GM18870 (cell line): Measurements from ENCODE around the gene OTUD5.

Experiments
- ATAC-seq: cut with Tn5 transposase; IDR thresholded peaks from one replicate; pipeline ENCODE4 v1.9.1; 2021; ENCODE audit warnings: moderate library complexity; ENCODE audit not compliant: unreplicated experiment

The OTUD5 gene

DNA sequence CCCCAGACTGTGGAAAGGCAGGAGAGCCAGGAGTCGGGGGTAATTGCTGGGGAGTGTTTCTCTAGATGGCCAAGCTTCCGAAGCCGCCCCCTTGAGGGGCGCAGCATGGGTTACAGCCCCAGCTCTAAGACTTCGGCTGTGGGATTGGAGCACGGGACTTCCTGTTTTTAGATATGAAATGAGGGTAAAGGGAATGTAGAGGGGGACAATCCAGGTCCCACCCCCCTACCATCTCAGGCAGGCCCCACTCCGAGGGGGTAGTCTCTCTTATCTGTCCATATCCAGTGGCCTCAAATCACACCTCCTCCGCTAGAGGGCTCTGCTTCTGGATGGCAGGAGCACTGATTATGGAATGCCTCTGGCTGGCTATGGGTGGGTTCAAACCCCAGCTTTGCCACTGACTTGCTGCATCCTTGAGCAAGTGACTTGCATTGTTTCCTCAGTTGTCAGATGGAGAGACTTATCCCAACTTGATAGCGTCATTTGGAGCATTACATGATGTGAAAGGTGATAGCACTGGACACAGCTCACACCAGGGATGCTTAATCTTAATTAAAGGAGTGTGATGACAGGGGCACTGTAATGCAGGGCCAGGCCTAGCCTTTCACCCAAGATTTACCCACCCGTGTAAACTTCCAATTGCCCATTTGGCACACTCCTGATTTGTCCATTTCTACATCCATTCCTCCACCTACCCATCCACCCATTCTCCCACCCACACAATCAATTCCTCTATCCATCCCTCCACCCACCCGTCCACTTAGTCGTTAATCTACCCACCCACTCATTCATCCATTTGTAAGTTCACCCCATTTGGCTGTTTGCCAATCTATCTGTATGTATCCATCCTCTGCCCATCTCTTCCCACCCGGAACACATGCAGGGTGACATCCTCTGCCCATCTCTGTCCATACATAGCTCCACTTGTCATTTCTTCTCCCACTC lies 15.1 kb upstream of the OTUD5 start:
- no peak for ATAC-seq

DNA sequence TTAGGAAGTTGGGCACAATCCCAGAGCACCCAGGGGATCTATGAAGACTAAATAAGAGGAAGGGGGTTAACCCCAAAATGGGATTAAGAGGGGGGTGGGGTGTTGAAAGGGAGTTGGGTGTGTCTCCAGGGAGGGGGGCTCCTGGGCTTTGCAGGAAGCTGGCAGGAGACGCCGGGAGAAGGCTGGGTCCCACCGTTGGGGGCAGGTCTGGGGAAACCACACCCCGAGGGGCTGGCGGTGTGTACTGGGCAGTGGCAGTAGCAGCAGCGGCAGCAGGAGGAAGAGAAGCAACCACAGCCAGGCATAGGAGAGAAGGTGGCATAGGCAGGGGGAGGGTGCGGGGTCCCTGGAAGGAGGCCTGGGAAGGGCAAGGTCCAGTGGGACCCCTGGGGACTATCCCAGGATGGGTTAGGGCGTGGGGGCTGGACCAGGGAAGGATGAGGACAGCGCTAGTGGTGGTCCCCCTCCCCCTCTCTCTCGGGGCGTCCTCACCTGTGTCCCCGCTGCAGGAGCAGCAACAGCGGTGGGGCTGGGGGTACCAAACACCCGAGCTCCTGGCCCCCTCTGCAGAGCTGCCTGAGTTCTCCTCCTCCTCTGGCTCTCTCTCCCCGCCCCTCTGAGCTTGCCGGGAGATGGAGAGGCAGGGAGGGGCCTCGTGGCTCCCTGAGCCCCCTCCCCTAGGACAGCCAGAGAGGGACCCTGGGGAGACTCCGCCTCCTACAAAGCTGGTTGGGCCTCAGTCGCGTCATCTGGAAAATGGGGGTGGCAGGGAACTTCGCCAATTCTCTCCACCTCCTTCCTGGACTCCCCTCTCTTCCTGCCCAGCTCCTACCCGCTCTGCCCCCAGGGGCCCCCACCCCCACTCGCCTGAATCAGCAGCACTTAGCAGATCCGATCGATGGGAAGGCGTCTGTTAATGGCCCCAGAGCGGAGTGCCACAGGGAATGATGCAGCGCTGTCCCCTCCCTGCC lies 14.1 kb upstream of the OTUD5 start, which contains the start of gene KCND1:
TSS of gene KCND1 (minus strand) at position 596 of the 971 bp plus-strand sequence. CDS start 1,573 bp downstream, outside the sequence.
- no peak for ATAC-seq

DNA sequence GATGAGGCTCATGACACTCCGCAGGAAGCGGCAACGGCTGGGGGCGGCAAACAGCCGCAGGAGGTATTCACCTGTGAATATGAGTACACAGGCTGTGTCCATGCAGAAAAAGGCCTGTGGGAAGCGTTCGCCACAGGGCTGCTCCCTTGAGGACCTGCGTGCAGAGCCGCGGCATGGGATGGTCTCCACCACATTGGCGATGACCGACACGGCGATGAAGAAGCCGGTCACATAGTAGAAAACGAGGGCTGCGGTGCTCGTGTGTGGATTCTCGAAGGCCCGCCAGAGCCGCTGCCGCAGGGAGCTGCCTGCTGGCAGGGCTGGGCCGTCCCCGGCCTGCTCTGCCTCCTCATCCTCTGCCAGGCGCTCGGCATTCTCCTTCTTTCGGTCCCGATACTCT lies 12.1 kb upstream of the OTUD5 start:
- ATAC-seq = no peak

DNA sequence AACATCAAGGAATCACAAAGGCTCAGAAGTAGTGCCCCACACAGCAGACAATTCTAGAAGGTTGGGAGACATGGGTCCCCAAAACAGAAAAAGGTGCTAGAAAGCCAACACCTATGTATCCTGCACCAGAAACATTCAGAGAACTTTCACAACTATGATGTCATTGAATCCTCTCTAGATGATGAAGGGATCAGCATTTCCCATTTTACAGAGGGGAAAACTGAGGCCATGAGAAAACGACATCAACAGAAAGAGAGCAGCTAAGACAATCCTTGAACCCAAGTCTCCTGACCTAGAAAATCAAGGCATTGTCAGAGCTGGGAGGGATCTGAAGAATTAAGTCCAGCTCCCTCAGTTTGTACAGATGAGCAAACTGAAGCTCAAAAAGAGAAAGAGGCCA lies 11.0 kb upstream of the OTUD5 start:
- no peak for ATAC-seq

DNA sequence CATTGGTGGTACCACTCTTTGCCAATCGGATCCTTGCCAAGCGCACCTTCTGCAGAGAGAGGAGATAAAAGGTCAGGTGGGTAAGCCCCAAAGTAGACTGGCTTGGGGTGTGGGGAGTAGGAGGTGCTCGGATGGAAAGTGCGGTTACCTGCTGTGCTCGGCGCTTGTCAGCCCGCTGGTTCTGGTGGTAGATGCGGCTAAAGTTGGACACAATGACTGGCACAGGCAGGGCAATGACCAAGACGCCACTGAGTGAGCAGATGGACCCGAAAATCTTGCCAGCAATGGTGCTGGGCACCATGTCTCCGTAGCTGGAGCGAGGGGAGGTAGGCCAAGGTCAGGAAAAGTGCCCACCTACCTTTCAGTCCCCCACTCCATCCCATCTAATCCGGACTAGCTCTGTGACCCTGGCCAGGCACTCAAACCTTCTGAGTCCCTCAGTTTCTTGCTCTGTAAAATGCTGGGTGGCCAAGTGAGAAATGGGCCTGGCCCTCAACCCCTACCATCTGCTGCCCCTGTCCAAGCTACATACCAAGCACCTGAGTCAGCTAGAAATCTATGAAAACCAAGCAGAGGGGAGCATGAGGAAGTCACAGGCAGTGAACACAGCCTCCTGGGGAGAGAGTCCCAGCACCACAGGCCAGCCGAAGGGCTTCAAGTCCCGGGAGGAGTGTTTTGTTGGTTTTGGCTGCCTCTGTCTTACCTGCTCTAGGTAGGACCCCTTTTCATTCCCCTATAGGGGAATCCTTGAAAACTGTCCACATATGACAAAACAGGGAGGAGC lies 9.6 kb upstream of the OTUD5 start:
- no peak for ATAC-seq

DNA sequence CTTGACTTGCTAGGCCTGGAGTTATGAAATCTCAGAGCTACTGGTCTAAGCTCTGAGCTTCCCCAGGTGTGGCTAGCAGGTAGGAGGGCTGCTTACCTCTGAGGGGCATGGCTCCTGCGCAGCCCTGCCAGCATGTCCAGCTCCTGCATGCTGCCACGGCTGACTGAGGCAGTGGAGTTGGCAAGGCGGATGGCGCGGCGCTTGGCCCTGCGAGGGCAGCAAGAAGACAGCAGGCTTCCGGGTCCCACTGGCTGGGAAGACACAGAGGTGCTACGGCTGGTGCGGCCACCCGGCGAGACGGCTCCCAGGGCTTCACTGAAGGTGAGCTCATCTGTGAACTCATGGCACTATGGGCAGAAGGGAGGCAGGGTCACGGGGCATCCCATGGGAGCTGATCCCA lies 8.6 kb upstream of the OTUD5 start:
- no peak for ATAC-seq

DNA sequence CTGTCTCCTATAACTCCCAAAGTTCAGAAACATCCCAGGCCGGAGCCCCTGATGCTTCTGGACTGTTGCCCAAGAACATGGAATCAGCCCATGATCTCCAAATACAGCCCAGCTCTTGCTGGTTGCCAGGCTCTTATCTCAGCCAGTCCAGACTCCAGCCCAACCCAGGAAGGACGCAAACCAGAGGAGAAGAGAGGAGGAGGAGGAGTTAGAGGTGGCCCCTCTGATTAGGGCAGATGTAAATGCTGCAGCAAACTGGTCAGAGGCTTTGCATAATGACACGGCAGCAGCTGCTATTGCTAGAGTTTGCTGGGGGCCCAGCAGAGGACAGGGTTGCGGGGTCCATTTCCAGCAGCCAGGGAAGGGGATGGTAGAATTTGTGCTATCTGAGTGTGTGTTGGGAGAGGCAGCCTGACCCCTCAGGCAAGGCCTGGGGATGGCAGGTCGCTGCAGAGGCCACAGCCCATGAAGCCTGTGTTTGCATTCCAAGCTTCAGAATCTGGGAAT lies 4.2 kb upstream of the OTUD5 start:
- ATAC-seq = no peak

DNA sequence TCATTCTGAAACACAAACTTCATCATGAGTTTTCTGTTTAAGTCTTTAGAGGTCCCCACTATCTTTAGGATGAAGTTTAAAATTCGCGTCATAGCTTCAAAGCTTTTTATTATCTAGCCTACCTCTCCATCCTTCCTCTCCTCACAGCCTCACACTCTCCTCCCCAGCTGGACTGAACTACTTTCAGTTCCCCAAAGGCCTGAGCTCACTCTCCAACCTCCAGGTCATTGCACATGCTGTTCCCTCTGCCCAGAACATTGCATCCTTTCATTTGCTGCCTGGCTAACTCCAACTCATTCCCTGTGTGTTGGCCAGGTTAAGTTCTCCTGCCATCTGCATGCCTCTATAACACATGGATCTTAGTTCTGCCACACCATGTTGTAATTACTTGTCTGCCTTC lies 2.9 kb upstream of the OTUD5 start:
- no peak for ATAC-seq

DNA sequence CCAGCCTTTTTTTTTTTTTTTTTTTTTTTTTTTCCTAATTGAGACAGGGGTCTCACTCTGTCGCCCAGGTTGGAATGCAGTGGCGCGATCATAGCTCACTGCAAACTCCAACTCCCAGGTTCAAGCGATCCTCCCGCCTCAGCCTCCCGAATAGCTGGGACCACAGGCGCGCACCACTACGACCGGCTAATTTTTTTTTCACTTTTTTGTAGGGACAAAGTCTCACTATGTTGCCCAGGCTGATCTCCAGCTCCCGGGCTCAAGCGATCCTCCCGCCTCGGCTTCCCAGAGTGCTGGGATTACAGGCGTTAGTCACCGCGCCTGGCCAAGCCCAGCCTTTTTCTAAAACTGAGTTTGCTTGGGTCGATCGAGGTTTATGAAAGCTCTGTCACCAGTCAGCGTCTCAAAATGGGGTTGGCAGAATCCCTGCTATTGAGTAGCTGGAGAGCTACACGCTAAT lies 1.3 kb upstream of the OTUD5 start:
- ATAC-seq = no peak

DNA sequence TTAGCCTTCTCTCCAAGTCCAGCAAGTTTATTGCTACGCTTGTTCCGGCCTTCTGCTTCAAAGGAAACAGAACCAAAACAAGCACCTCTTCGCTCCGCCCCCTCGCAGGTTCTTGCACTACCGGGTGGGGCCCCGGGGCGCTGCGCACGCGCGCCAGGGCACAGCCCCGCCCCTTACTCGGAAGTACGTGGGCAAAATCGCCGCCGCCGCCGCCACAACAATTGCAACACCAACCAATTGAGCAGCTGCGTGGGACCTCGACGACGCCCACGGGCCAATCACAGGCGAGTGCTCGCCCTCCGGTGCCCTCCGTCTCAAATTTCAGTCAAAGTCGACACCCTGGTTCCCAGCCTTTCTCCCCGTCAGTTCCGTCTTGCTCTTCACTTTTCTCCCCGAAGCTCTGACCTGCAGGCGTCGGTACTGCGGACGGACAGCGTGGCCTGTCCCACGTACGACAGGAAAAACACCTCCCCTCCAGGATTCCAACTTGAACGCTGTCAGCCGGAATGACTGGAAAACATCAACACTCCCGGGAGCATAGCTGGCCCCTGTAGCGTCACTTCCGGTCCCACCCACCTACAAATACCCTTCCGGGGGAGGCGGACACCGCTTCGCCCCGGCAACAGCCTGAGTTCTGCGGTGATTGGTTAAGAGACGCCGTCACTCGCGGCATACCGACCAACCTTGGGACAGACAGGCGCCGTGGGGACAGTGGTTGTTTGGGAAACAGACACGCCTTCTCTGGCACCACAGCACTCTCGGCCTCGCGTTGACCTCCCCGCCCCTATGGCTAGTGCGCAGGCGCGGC lies 624 bp upstream of the OTUD5 start:
- peak; percentile 88 for ATAC-seq

DNA sequence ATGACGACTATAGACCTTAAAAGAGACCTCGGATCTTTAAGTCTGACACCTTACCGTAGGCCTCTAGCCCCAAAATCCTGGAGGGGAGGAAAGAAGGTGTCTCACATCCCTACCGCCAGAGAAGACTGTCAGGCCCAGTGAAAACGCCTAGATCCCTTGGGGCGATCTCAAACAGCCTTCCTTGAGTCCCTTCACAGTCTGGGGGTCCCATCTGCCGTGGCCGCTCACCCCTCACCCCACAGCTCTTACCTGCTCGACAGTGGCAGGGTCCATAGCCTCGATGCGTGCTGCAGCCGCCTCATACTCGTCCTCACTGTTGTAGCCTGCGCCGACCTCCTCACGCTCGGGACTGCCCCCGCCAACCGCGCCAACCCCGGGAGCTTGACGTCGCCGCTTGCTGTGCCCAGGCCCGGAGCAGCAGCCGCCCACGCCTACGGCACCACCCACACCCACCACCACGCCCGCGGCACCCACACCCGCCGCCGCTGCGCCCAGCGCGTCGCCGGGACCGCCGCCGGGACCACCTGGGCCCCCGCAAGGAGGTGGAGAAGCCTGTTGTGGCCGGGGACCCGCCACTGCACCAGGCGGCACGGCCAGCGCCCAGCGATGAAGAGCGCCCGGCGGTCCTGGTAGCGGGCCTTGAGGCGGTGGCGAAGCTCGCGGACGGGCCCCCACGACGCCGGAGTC lies 536 bp downstream of the OTUD5 start:
- ATAC-seq = no peak

DNA sequence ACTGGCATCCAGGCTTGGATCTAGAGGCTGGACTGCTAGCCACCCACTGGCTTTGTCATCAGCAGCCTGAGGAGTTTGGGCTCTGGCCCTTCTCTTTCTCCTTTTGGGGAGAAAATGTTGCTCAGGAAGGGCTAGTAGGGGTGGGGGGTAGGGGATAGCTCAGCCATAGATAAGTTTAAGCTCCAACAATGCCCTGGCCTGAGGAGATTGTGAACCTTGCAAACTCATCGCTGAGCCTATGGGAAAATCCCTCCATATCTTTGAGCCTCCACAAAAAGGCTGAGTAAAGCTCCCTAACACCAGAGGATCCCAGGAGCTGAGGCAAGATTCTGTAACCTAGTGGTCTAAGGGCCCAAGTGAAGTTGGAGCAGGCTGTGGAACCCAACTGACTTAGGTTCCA lies 8.8 kb downstream of the OTUD5 start:
- ATAC-seq = no peak

DNA sequence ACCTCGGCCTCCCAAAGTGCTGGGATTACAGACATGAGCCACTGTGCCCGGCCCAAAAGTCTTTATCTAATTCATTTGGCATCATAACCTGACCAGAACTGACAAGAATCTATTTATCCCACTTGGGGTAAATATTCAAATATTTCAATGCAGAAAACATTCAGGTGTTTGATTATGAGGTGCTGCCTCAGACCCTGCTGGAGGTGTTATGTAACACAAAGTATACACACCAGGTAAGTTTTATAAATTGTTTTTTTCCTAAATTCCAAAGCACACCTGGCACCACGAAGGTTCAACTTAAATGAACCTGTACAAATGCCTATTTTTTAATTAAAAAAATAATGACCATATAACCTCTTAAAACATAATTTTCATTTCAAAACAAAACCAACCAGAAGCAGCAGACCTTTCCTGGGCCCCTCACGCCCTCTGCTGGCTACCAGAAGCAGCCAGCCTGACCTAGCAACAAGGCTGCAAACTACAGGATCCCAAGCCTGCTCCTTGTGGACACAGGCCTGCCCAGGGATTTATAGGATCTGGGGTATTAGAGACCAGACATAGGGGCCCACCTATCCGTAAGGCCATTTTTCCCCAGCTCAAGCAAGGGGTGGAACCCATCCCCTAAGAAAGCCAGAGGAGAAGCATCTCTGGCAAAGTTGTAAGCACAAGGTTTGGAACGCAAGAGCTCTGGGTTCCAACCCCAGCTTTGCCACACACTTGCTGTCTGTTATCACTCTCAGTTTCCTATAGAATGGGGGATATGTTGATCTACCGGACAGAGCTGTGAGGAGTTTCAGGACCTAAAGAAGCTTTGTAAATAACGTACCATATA lies 11.7 kb downstream of the OTUD5 start:
- no peak for ATAC-seq

DNA sequence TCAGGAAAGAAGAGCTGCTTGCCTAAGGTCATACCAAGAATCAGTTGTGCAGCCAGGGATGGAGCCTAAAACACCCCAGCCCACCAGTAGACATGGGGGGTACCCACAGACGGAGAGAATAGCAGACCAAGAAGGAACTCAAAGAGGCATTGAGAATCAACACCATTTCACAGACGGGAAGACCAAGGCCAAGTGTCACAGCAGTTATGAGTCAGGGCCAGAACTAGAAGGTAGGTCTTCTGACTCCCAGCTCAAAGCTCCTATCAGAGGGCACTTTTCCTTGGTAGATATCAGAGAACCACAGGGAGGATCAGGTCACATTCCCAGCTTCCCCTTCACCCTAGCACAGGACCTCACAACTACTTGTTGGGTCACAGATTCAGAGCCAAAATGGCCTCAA lies 14.5 kb downstream of the OTUD5 start:
- no peak for ATAC-seq

DNA sequence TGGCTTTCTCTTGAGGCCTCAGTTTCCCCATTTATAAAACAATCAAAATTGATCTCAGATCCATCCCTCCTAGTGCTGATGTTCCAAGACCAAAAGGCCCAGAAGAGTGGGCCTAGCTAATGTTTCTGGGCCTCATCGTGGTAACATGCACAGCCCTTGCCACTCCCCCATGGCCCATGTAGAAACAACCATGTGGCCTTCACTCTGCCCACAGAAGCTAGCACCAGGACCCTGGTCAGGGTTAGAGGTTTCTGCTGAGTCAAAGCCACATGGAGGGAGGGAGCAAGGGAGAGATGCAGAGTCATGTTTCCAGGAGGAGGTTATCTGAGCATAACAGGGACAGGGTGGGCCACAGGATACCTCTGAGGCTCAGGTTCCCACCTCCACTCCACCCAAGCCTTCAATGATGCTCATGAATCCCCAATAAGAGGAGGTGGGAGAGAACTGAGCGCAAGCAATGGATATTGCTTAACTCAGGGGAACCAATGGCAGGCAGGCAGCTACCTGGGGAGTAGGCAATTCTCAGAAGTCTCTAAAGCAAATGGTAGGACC lies 16.9 kb downstream of the OTUD5 start:
- ATAC-seq = no peak

DNA sequence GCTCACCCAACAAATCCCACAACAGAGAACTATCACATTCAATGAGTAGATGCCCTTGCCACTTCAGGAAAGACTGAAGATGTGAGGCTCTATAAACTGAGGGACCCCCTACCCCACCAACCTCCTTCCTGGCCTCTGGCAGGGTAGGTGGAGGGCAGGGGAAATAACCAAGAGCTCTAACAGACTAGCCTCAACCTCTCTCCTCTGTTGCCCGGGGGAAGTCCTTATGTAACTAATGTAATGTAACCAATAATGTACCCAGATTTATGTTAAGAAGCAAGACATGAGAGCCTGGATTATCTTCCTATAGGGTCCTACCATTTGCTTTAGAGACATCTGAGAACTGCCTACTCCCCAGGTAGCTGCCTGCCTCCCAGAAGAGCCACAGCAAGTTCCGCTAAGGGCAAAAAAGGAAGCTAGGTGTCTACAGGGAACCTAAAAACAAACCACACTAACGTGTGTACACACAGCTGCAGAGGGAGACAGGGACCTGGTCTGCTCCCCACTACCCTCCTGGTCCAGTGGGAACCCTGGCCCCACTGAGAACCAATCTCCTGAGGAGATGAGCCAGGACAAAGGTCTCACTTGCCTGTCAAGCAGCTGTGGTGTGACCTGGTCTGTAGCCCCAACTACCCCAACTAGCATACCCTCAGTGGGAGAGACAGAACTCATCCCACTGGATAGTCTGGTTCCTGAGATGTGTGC lies 17.7 kb downstream of the OTUD5 start:
- ATAC-seq = no peak

DNA sequence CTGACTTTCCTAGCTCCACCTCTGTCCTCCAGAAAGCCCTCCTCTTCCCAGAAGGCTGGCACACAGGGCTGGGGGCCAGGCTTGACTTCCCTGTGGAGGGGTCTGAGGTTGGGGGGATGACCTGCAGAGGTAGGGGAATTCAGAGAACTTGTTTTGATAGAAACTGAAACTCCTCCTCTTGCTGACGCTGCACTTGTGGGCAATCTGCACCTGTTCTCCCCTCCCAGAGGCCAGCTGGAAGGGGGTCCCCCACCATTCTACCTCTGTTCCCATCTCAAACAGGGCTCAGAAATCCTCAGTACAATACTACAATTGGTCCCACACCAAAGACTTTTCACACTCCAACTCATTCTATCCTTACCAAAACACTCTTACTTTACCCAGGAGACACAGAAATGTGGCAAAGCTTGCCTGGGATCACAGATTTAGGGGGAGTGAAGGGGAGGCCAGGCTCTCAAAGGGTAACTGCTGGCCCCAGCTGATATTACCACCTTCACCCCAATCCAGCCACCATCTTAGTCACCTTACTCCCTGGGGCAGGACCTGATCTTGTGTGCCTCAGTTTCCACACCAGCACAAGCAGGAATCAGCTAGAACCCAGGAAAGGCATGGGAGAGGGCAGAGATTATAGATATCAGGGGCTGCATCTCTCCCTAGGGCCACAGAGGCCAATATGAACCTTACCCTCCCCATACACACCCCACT lies 18.5 kb downstream of the OTUD5 start:
- ATAC-seq = peak; percentile 59
